GM06990 (cell line): ENCODE data around the gene ITPK1.
"Not testable (repeated sequence)": the region's sequence is repeated elsewhere in the genome, so short reads cannot be mapped to it uniquely, and the experiment has no call there.

Source experiments
- DNase-seq: peaks from one replicate; pipeline ENCODE4 v3.0.0-alpha.2; 2011; ENCODE audit not compliant: insufficient read length; ENCODE audit errors: extremely low read depth
- H3K27me3 ChIP-seq: replicated peaks from 2 replicates; pipeline ENCODE4 v1.6.0; 2011; ENCODE audit warnings: low read length; ENCODE audit not compliant: control insufficient read depth, insufficient read depth
- H3K36me3 ChIP-seq: 2 replicates; pipeline ENCODE4 v1.5.1; 2011; ENCODE audit warnings: low read length; ENCODE audit not compliant: control insufficient read depth, insufficient read depth
- H3K4me3 ChIP-seq: replicated peaks from 2 replicates; pipeline ENCODE4 v1.5.1; 2011; ENCODE audit warnings: low read depth, mild to moderate bottlenecking, control low read depth, low read length
- CTCF ChIP-seq: IDR thresholded peaks from 2 replicates; pipeline ENCODE4 v1.5.1; 2011; ENCODE audit warnings: low read length, control low read depth, mild to moderate bottlenecking, inconsistent platforms; ENCODE audit not compliant: insufficient read depth, poor library complexity, severe bottlenecking

The ITPK1 gene

GRCh38 chr14:93115821-93116675, at the start of gene ITPK1:
Gene ITPK1 (minus strand): TSS chr14:93115925. CDS start chr14:93115163, 762 bp downstream.
- TF ChIP-seq CTCF = no peak
- Histone ChIP-seq H3K4me3 (peak within 1 kb of the TSS; percentile 77), H3K36me3 (no peaks in the 10 kb centered on the region), H3K27me3 (no peaks in the 10 kb centered on the region)
- peak; percentile 83 for DNase-seq

- peak; percentile 40 for DNase-seq
- no peak overlapping the region for H3K4me3 ChIP-seq
- TF ChIP-seq CTCF = no peak
- no peaks in the 10 kb centered on the region for H3K36me3 ChIP-seq
- no peaks in the 10 kb centered on the region for H3K27me3 ChIP-seq
These were observed 47.8 kb upstream of the ITPK1 start for GRCh38 chr14:93163564-93163963.

- Histone ChIP-seq H3K4me3 (no peak overlapping the region), H3K36me3 (no peaks in the 10 kb centered on the region), H3K27me3 (no peaks in the 10 kb centered on the region)
- DNase-seq = no peak
- no peak for TF ChIP-seq CTCF
These were observed 45.8 kb upstream of the ITPK1 start for GRCh38 chr14:93161411-93161940.

GRCh38 chr14:93160353-93160801, 44.7 kb upstream of the ITPK1 start:
- TF ChIP-seq CTCF = peak; percentile 39
- no peak overlapping the region for H3K4me3 ChIP-seq
- DNase-seq = no peak
- no peaks in the 10 kb centered on the region for H3K27me3 ChIP-seq
- H3K36me3 ChIP-seq = no peaks in the 10 kb centered on the region

- H3K27me3 ChIP-seq, H3K36me3 ChIP-seq, H3K4me3 ChIP-seq, DNase-seq: not testable (repeated sequence)
These were observed 44.1 kb upstream of the ITPK1 start for GRCh38 chr14:93159625-93160352.

- not testable (repeated sequence) for H3K4me3 ChIP-seq, H3K27me3 ChIP-seq, DNase-seq, H3K36me3 ChIP-seq
These were observed 42.6 kb upstream of the ITPK1 start for GRCh38 chr14:93158349-93158748.
